Heart left ventricle (tissue), 16 donors: ENCODE data around the gene TCHP. TPM values are rescaled to one million over a fixed set of nuclear protein-coding genes. Genes with fewer than 3 reads are reported as not detected.

Experiments used
- ATAC-seq, 4 donors: fragments of 200-7000 bp; cut with Tn5 transposase; one replicate each; pipeline ENCODE4 v1.9.1; 2020 to 2022; ENCODE audit warnings: moderate library complexity in 4 of 4, mild to moderate bottlenecking in 3 of 4, moderate number of reproducible peaks in 1 of 4
- DNase-seq, 5 donors: peaks; one replicate each; pipeline ENCODE4 v3.0.0-alpha.2; 2020
- H3K27ac ChIP-seq, 12 donors: fragments of 200-600 bp; sonication (generic) in 4 of 12; one replicate each; pipeline versions ENCODE4 v1.5.0 to v1.8.0; 2016 to 2022; ENCODE audit warnings: mild to moderate bottlenecking in 2 of 12
- H3K27me3 ChIP-seq, 9 donors: fragments of 200-600 bp; sonication (generic) in 2 of 9; one replicate each; pipeline versions ENCODE4 v1.5.1 to v1.8.0; 2016 to 2022; ENCODE audit warnings: mild to moderate bottlenecking in 3 of 9
- H3K36me3 ChIP-seq, 9 donors: fragments of 200-600 bp; sonication (generic) in 2 of 9; one replicate each; pipeline versions ENCODE4 v1.5.0 to v1.8.0; 2018 to 2022; ENCODE audit warnings: mild to moderate bottlenecking in 2 of 9
- H3K4me1 ChIP-seq, 12 donors: fragments of 200-600 bp; sonication (generic) in 4 of 12; one replicate each; pipeline versions ENCODE4 v1.5.0 to v1.8.0; 2016 to 2022; ENCODE audit warnings: mild to moderate bottlenecking in 3 of 12
- H3K4me3 ChIP-seq, 12 donors: fragments of 200-600 bp; sonication (generic) in 4 of 12; one replicate each; pipeline versions ENCODE4 v1.5.0 to v1.8.0; 2017 to 2022; ENCODE audit warnings: mild to moderate bottlenecking in 9 of 12, moderate library complexity in 4 of 12
- H3K9me3 ChIP-seq, 12 donors: fragments of 200-600 bp; sonication (generic) in 4 of 12; one replicate each; pipeline versions ENCODE4 v1.5.0 to v1.8.0; 2016 to 2022; ENCODE audit warnings: mild to moderate bottlenecking in 1 of 12
- CTCF ChIP-seq, 12 donors: fragments of 200-600 bp; sonication (generic) in 4 of 12; IDR thresholded peaks; one replicate each; pipeline versions ENCODE4 v1.5.0 to v1.8.0; 2018 to 2022; ENCODE audit warnings: antibody characterized with exemption in 12 of 12, mild to moderate bottlenecking in 5 of 12
- POLR2A ChIP-seq, 2 donors: fragments of 450-650 bp; IDR thresholded peaks; one replicate each; pipeline ENCODE4 v1.6.1; 2017; ENCODE audit warnings: antibody characterized with exemption in 2 of 2, mild to moderate bottlenecking in 2 of 2, moderate library complexity in 2 of 2
- WGBS, 4 donors: extraction: QIAGEN DNeasy Blood & Tissue Kit in 2 of 4; methylation state at CpG; one replicate each; pipeline versions ENCODE4 v1.1.5 to v1.1.7; 2013 to 2018; 5-methylcytosine and 5-hydroxymethylcytosine counted together
- intact Hi-C, 10 donors: fragments of 100-400 bp; cut with DNase I; formaldehyde crosslinking; loops; one replicate each; pipeline versions ENCODE4 v1.11.1 to v1.14.2; 2022
- polyA plus RNA-seq, 2 donors: library from polyadenylated mRNA; stranded (reverse); fragments of 200-250 nt; gene quantifications; one replicate each; pipeline ENCODE4 v1.2.3, GENCODE V29; 2013
- total RNA-seq, 9 donors: library from RNA; depleted of rRNA in 2 of 9; stranded (reverse); fragments of >200 nt in 2 of 9; fragmentation: NEBNext Ultra II Directional in 3 of 9; extraction: Animal tissue kit (Norgen Biotek cat#: 25700) in 3 of 9; gene quantifications; one replicate each; pipeline versions ENCODE4 v1.1.0 to v1.2.4, GENCODE V29; 2016 to 2023
- donor health status: ischemic (EF 13 %, LVEDD 7.1; RV severe dilation, severe dysfunction).
- donor health status: healthy with polysubstance abuse.
- donor health status: DM: no; HTN: yes; CAD: no.
- donor health status: DM: no; HTN: no; CAD: no.
- donor health status: ischemic (EF 25% LVEDD 6.9; RV normal size, moderate dysfunction).
- donor health status: ischemic (EF 25% LVEDD 5.7; RV mildly dilated, moderate dysfunction).
- donor health status: healthy.
- donor health status: DM: yes; HTN: yes; CAD: no.
- donor health status: ischemic (EF 35%, LVEDD 5.7; RV mildly dilated, moderate dysfunction).
- donor health status: nonischemic (EF 11% LVEDD 7.7; RV severe dilation, severe dysfunction).
- donor health status: DM: yes; HTN: yes; CAD: no.
- donor health status: PGD.
- donor health status: ischemic (EF 29% LVEDD 5.4; RV normal size, mild dysfunction).
- donor health status: nonischemic (EF 23%, LVEDD 6.1; RV moderate dilation, normal function).

TCHP gene
- total and polyA plus RNA-seq, 11 donors: 7.4 to 11.7 (median 10.1) TPM

- Histone ChIP-seq H3K9me3 (no peaks in the 10 kb centered on the region), H3K27me3 (no peaks in the 10 kb centered on the region), H3K36me3 (peaks cover 0 to 100% (median 96%) of the 10 kb centered on the region in 9 donors), H3K27ac (no peak overlapping the region), H3K4me3 (no peak overlapping the region), H3K4me1 (peaks cover 0 to 6% (median 0%) of the 10 kb centered on the region in 12 donors)
- WGBS, 4 donors: 80 to 94% (median 89%) methylated on average over 3 to 4 of the region's 4 CpGs
- TF ChIP-seq POLR2A (IDR thresholded peaks at IDR 0.05) (no peak), CTCF (IDR thresholded peaks at IDR 0.05) (no peak)
- no peak for DNase-seq
- no peak for ATAC-seq
- intact Hi-C loops: no loop called here
Observed at GRCh38 chr12:109916045-109916444, 16.0 kb downstream of the TCHP start.

DNA sequence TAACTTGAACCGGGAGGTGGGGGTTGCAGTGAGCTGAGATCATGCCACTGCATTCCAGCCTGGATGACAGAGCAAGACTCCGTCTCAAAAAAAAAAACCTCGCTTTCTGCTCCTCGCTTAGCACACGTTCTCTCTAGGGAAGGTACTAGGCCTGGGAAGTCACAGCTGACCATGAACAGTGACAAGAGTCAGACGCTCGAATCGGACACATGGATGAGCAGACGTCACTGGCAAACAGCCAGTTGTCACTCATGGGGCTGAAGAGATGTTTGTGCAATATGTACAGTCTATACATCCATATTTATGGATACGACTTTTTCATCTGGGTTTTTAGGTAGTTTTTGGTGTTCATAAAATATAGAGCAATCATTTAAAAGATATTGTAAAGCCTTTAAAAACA lies 19.4 kb downstream of the TCHP start:
- no peak overlapping the region for H3K4me3 ChIP-seq
- H3K27ac ChIP-seq: no peak overlapping the region
- peaks cover 0 to 87% (median 77%) of the 10 kb centered on the region in 9 donors for H3K36me3 ChIP-seq
- ATAC-seq (no peak), DNase-seq (no peak)
- no peaks in the 10 kb centered on the region for H3K27me3 ChIP-seq
- TF ChIP-seq POLR2A (IDR thresholded peaks at IDR 0.05): no peak
- no peak for TF ChIP-seq CTCF (IDR thresholded peaks at IDR 0.05)
- 64 to 68% (median 66%) methylated on average over 10 of the region's 10 CpGs for WGBS, 4 donors
- H3K9me3 ChIP-seq: no peaks in the 10 kb centered on the region
- intact Hi-C loops: no loop called here
- H3K4me1 ChIP-seq: no peaks in the 10 kb centered on the region

DNA sequence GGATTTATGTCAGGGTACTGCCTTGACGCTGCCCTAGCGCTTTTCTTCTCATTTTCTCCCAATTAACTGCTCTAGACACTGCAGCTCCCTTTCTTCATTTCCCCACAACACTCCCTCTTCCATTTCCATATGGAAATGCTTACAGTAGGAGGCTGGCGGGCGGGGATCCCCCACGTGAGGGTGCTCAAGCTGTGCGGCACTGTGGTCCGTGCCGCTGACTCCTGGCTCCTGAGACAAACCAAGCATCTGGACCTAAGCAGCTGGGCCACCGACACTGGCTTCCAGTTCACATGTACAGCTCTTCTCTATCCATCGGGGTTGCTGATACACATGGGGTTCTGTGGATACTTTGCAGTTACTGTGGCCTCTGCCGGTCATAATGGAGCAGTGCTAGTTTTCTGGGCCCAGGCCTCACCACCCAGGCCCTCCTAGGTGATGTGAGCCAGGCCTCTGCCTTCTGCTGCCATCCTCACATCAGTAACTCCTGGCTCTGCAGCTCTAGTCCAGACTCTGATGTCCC lies 20.2 kb downstream of the TCHP start:
- ATAC-seq (peak in 1 of 4 donors; percentile 7), DNase-seq (no peak)
- intact Hi-C loops: no loop called here
- no peak for TF ChIP-seq CTCF (IDR thresholded peaks at IDR 0.05)
- Histone ChIP-seq H3K4me1 (no peaks in the 10 kb centered on the region), H3K9me3 (no peaks in the 10 kb centered on the region), H3K4me3 (no peak overlapping the region), H3K36me3 (peaks cover 0 to 86% (median 69%) of the 10 kb centered on the region in 9 donors), H3K27ac (no peak overlapping the region), H3K27me3 (no peaks in the 10 kb centered on the region)
- WGBS, 4 donors: 91 to 93% (median 92%) methylated on average over 11 of the region's 11 CpGs

DNA sequence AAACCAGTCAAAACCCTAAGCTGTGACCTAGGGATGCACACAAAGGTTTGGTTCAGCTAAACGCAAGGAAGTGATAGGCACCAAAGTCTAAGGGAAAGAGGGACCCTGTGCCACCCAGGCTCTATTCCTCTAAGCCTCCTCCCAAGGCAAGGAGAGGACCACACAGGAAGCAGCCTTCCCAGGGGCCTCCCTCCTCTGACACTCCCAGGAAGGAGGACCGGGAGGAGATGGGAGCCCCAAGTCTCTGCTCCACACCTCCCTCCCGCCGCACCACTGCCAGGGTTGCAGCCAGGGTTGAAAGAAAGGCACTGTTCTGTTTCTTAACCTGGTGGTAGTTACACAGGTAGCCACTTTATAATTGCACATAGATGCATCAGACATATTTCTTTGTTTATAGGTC lies 21.9 kb downstream of the TCHP start:
- no peak overlapping the region for H3K4me3 ChIP-seq
- H3K27ac ChIP-seq: no peak overlapping the region
- DNase-seq (no peak), ATAC-seq (no peak)
- no peaks in the 10 kb centered on the region for H3K9me3 ChIP-seq
- WGBS, 4 donors: 73 to 84% (median 82%) methylated on average over 2 to 4 of the region's 4 CpGs
- no peak for TF ChIP-seq POLR2A (IDR thresholded peaks at IDR 0.05)
- TF ChIP-seq CTCF (IDR thresholded peaks at IDR 0.05): no peak
- H3K4me1 ChIP-seq: no peaks in the 10 kb centered on the region
- intact Hi-C loops: no loop called here
- H3K27me3 ChIP-seq: no peaks in the 10 kb centered on the region
- H3K36me3 ChIP-seq: peaks cover 0 to 85% (median 61%) of the 10 kb centered on the region in 9 donors
